SK-MEL-5 (cell line): ENCODE data around the gene MPRIP. TPM values are rescaled to one million over a fixed set of nuclear protein-coding genes. Genes with fewer than 3 reads are reported as not detected.

Experiments
- DNase-seq: peaks from one replicate; pipeline ENCODE4 v3.0.0-alpha.2; 2016; ENCODE audit warnings: low read depth, low spot score
- in situ Hi-C: cut with HindIII; loops from 2 replicates; pipeline ENCODE4 v1.10.0; 2016; ENCODE audit warnings: low sequenced_read_pairs, high pct_unique_total_duplicates, low pct_unique_long_range_greater_than_20kb
- total RNA-seq: library from RNA; depleted of rRNA; stranded (reverse); fragments of >200 nt; shearing (Covaris generic); gene quantifications from 2 replicates; pipeline ENCODE4 v1.2.3, GENCODE V29; 2014

MPRIP gene
- total RNA-seq, 1 experiment from 2014 or later: 85.5 TPM

GRCh38 chr17:17089796-17090641, 47.8 kb downstream of the MPRIP start:
- DNase-seq: no peak
- in situ Hi-C loops: no loop called here

GRCh38 chr17:17090642-17091103, 48.4 kb downstream of the MPRIP start:
- in situ Hi-C loops: no loop called here
- DNase-seq: no peak

- no peak for DNase-seq
- in situ Hi-C loops: no loop called here
Observed at GRCh38 chr17:17091276-17091675, 49.0 kb downstream of the MPRIP start.

- DNase-seq: no peak
- in situ Hi-C loops: no loop called here
Observed at GRCh38 chr17:17091856-17092756, 49.8 kb downstream of the MPRIP start.

GRCh38 chr17:17093764-17094163, 51.5 kb downstream of the MPRIP start:
- in situ Hi-C loops: no loop called here
- DNase-seq: no peak

- in situ Hi-C loops: no loop called here
- peak; percentile 80 for DNase-seq
Observed at GRCh38 chr17:17096438-17097178, 54.4 kb downstream of the MPRIP start.

- no peak for DNase-seq
- in situ Hi-C loops: no loop called here
Observed at GRCh38 chr17:17097763-17098345, 55.6 kb downstream of the MPRIP start.

- in situ Hi-C loops: no loop called here
- DNase-seq: no peak
Observed at GRCh38 chr17:17098551-17099179, 56.4 kb downstream of the MPRIP start.

GRCh38 chr17:17102176-17102575, 59.9 kb downstream of the MPRIP start:
- in situ Hi-C loops: no loop called here
- no peak for DNase-seq

GRCh38 chr17:17103160-17103559, 60.9 kb downstream of the MPRIP start:
- DNase-seq: no peak
- in situ Hi-C loops: no loop called here

- no peak for DNase-seq
- in situ Hi-C loops: no loop called here
Observed at GRCh38 chr17:17104036-17104435, 61.8 kb downstream of the MPRIP start.

GRCh38 chr17:17104494-17104893, 62.2 kb downstream of the MPRIP start:
- no peak for DNase-seq
- in situ Hi-C loops: no loop called here

GRCh38 chr17:17105976-17106375, 63.7 kb downstream of the MPRIP start:
- no peak for DNase-seq
- in situ Hi-C loops: no loop called here

- no peak for DNase-seq
- in situ Hi-C loops: no loop called here
Observed at GRCh38 chr17:17106756-17107155, 64.5 kb downstream of the MPRIP start.

GRCh38 chr17:17107281-17107680, 65.0 kb downstream of the MPRIP start:
- DNase-seq: no peak
- in situ Hi-C loops: no loop called here

- in situ Hi-C loops: no loop called here
- no peak for DNase-seq
Observed at GRCh38 chr17:17107891-17108431, 65.7 kb downstream of the MPRIP start.
